GM15510 (cell line): ENCODE results near the gene NLGN1.

ENCODE experiments used
- POLR2A ChIP-seq: IDR thresholded peaks from 3 replicates; pipeline ENCODE4 v1.6.1; 2011; ENCODE audit warnings: borderline replicate concordance; ENCODE audit not compliant: insufficient read length; ENCODE audit errors: extremely low read depth

NLGN1 gene

GRCh38 chr3:174325171-174325570 lies 927.6 kb downstream of the NLGN1 start:
- no peak for TF ChIP-seq POLR2A

- no peak for TF ChIP-seq POLR2A
Observed at GRCh38 chr3:174325834-174326700, 928.5 kb downstream of the NLGN1 start.

DNA sequence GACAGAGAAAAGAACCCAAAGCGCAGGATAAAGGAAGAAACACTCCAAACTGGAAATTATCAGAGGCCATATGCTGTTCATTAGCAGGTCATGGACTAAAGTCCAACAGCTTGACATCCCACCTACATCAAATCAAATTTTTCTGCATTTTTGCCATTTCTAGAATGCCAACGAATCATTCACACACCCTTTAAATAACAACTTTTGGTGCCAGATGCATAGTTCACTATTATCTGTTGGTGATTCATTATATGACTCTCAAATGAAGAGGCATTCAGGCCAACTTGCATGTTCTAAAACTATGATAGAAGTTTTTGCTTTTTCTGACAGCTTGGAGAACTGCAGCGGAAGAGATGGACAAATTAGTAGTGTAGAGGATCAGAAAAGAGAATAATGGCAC lies 931.8 kb downstream of the NLGN1 start:
- no peak for TF ChIP-seq POLR2A

DNA sequence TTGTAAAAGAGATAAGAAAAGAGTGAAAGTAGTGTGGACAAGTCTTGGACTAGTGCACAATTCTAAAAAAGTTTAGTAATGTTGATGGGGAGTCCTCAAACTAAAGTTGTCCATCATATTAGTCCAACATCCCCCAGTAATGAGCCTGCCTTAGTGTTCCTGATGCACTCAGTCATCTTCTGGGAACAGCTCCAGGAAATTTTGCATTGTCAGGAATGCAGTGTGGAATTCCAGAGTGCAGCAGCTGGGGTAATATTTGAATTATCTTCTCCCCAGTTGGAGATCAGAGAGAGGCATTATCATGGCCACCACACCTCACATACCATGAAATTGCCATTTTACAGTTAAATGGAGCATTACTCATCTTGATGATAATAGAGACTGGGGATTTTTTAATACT lies 932.8 kb downstream of the NLGN1 start:
- no peak for TF ChIP-seq POLR2A

GRCh38 chr3:174331095-174331800 lies 933.7 kb downstream of the NLGN1 start:
- no peak for TF ChIP-seq POLR2A

- no peak for TF ChIP-seq POLR2A
Observed at GRCh38 chr3:174332391-174332790, 934.8 kb downstream of the NLGN1 start.

DNA sequence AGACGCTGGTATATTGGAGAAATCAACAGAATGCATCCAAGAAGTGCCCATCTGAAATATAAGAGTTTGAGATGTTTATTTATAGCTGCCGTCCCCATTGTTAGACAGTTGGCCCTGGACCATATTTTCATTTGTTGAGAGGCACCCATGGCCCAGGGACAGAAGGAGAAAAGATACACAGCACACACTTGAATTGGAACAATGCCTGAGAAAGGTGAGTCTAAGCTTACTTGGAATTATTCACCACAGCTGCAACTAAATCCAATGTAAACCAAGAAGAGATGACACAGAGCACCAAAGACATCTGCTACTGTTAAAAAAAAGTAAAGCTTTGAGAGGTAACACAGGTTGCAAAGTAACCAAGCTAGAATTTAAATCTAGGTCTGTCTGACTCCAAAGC lies 936.1 kb downstream of the NLGN1 start:
- no peak for TF ChIP-seq POLR2A

DNA sequence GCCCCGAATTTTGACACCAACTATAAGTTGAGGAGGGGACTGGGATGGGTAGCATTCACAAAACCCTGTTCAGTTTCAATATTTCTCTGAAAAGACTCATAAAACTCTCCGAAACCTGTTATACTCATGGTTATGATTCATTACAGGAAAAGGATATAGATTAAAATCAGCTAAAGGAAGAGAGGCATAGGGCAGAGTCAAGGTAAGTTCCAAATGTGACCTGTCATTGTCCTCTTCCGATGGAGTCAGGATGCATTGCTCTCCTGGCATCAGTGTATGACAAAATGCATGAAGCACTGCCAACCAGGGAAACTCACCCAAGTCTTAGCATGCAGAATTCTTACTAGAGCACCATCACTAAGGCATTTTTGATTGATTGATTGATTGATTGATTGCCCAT lies 936.6 kb downstream of the NLGN1 start:
- TF ChIP-seq POLR2A: no peak

GRCh38 chr3:174335324-174335723 lies 937.8 kb downstream of the NLGN1 start:
- no peak for TF ChIP-seq POLR2A

DNA sequence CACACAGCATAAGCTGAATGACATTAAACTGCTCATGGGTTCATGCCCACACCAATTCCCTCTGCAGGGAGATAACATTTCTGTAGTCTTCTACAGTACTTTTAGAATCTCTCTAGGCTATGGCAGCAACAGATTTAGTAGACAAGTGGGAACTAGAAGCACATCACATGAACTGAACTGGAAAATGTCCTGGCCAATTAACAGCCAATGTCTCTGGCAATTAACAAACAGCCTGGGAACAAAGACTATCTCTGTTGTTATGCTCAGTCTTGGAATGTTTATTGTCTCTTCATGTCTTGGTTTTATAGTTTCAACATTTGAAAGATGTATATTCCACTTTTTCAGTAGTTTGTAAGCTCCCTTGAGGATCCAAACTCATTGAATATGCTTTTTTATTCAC lies 938.4 kb downstream of the NLGN1 start:
- no peak for TF ChIP-seq POLR2A
